ENCODE data around the gene COLEC11. TPM values are rescaled to one million over a fixed set of nuclear protein-coding genes. Genes with fewer than 3 reads are reported as not detected.

COLEC11 gene
- total and polyA plus RNA-seq, 2 of the 13 experiments (the other 11 are each of a cell fraction or from before 2014, with no cell fraction given), result 1.5 to 3.0 TPM

GRCh38 chr2:3558205-3559014 lies 36.5 kb upstream of the COLEC11 start, which contains the start of gene RNASEH1 (continued):
- TF ChIP-seq, protein P1, sequence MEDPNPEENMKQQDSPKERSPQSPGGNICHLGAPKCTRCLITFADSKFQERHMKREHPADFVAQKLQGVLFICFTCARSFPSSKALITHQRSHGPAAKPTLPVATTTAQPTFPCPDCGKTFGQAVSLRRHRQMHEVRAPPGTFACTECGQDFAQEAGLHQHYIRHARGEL (CRISPR knock-in tag; IDR thresholded peaks at IDR 0.05), result peak; percentile 34; the same call in 1 of the 2 replicates
- peak; percentile 92 for TF ChIP-seq ELF4 (CRISPR knock-in tag; IDR thresholded peaks at IDR 0.05; ENCODE audit: borderline replicate concordance)
- peak; percentile 80 for TF ChIP-seq ZSCAN9 (CRISPR knock-in tag; IDR thresholded peaks at IDR 0.05; ENCODE audit: borderline replicate concordance)
- peak; percentile 79 for TF ChIP-seq ZBED4 (CRISPR knock-in tag; IDR thresholded peaks at IDR 0.05; ENCODE audit: borderline replicate concordance)
- TF ChIP-seq SIN3B (IDR thresholded peaks at IDR 0.05; ENCODE audit: low read length), result peak; percentile 92
- peak; percentile 99 for TF ChIP-seq ZNF343 (CRISPR knock-in tag; IDR thresholded peaks at IDR 0.05)
- TF ChIP-seq ZNF773 (CRISPR knock-in tag; IDR thresholded peaks at IDR 0.05; ENCODE audit: borderline replicate concordance), result peak; percentile 97
- TF ChIP-seq ZC3H13 (CRISPR knock-in tag; IDR thresholded peaks at IDR 0.05), result peak; percentile 97
- peak; percentile 90; the same call in 1 of the 2 replicates for TF ChIP-seq E2F2 (CRISPR knock-in tag; IDR thresholded peaks at IDR 0.05; ENCODE audit: borderline replicate concordance)
- TF ChIP-seq ELK4 (CRISPR knock-in tag; IDR thresholded peaks at IDR 0.05; ENCODE audit: borderline replicate concordance), result peak; percentile 37; the same call in 1 of the 2 replicates
- TF ChIP-seq REL (CRISPR knock-in tag; conservative IDR thresholded peaks at IDR 0.05), result peak; percentile 99
- TF ChIP-seq BHLHE40 (IDR thresholded peaks at IDR 0.05; ENCODE audit: low read length), result peak; percentile 89
- TF ChIP-seq, protein P2, sequence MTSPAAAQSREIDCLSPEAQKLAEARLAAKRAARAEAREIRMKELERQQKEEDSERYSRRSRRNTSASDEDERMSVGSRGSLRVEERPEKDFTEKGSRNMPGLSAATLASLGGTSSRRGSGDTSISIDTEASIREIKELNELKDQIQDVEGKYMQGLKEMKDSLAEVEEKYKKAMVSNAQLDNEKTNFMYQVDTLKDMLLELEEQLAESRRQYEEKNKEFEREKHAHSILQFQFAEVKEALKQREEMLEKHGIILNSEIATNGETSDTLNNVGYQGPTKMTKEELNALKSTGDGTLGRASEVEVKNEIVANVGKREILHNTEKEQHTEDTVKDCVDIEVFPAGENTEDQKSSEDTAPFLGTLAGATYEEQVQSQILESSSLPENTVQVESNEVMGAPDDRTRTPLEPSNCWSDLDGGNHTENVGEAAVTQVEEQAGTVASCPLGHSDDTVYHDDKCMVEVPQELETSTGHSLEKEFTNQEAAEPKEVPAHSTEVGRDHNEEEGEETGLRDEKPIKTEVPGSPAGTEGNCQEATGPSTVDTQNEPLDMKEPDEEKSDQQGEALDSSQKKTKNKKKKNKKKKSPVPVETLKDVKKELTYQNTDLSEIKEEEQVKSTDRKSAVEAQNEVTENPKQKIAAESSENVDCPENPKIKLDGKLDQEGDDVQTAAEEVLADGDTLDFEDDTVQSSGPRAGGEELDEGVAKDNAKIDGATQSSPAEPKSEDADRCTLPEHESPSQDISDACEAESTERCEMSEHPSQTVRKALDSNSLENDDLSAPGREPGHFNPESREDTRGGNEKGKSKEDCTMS (CRISPR knock-in tag; conservative IDR thresholded peaks at IDR 0.05), result peak; percentile 63; the same call in 1 of the 2 replicates
- peak; percentile 90 for TF ChIP-seq PHF21A (CRISPR knock-in tag; IDR thresholded peaks at IDR 0.05)
